ENCODE data around the gene DHCR7.

The DHCR7 gene

GRCh38 chr11:71406681-71407080 lies 41.5 kb downstream of the DHCR7 start:
- DNase-seq = no peak

DNA sequence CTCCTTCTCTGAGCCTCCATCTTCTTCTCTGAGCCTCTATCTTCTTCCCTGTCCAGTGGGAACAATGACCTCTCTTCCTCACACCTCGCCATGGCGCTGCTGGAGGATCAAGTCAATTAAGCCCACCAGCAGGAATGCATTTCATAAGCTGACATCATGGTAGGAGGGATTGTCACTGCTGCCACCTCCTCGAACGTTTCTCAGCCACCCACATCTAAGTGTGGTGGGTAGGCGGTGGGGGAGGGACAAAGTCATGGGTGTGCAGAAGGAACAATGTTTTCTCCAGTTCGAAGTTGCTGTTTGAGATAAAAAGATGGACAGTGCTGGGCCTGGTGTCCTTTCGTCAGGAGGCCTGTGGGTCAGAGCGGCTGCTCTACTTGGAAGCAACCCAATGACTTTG lies 44.0 kb downstream of the DHCR7 start:
- DNase-seq = no peak

GRCh38 chr11:71402878-71403277 lies 45.3 kb downstream of the DHCR7 start:
- DNase-seq = no peak

GRCh38 chr11:71400216-71400615 lies 48.0 kb downstream of the DHCR7 start:
- no peak for DNase-seq

DNA sequence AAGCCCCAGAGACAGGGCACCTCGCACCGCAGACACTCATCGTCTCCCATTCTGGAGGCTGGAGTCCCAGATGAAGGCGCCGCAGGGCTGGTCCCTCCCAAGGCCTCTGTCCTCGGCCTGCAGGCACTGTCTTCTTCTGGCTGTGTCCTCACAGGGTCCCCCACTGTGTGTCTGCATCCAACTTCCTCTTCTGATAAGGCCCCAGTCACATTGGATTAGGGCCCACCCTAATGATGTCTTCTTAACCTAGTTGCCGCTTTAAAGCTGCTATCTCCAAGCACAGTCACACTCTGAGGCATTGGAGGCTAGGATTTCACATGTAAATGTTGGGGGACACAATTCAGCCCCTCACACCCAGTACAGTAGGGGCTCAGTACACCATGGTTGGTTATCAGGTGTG lies 48.9 kb downstream of the DHCR7 start:
- no peak for DNase-seq

DNA sequence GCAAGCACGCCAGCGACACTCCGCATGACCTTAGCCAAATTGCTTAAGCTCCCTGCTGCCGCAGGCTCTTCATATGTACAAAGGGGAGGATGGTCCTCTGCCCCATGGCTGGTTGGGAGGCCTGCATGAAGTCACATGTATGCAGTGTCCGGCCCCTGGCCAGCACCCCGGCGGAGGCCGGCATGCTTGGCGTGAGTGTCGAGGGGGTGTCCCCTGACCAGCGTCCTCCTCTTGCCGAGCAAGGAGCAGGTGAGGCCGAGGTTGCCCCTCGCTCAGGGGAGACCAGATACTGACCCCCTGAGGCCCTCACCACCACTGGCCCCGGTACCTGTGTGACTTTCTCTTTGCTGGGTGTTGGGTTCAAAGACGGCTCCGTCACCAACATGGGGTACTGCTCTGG lies 50.2 kb downstream of the DHCR7 start:
- DNase-seq = no peak

GRCh38 chr11:71397331-71397860 lies 50.8 kb downstream of the DHCR7 start:
- DNase-seq = no peak

GRCh38 chr11:71396548-71397123 lies 51.6 kb downstream of the DHCR7 start:
- no peak for DNase-seq

DNA sequence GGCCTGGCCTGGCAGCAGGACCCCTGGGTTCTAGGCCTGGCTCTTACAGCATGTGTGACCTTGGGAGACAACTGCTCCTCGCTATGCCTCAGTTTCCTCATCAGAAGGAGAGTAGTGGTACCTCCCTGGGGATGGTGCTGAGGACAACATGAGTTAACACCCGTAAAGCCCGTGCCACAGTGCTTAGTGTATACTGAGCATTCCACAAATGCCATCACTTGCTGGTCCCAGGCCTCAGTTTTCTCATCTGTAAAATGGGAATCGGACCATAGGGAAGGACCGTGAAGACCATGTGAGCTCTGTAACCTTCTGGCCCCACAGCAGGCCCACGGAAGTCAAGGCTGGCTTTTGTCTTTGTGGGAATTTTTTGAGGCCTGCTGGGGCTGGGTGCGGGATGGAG lies 52.4 kb downstream of the DHCR7 start:
- no peak for DNase-seq

DNA sequence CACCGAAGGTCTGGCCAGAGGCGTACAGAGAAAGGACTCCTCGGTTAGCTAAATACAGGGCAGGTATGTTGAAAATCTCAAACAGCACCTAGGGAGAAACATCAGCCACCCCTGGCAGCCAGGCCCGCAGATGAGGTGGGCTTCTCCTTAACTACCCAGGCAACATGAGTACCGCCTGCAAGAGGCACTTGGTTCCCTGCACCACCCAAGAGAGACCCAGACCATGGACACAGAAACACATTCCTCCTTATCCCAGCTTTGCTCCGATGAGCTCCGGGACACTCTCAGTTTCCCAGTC lies 53.0 kb downstream of the DHCR7 start:
- DNase-seq = no peak

DNA sequence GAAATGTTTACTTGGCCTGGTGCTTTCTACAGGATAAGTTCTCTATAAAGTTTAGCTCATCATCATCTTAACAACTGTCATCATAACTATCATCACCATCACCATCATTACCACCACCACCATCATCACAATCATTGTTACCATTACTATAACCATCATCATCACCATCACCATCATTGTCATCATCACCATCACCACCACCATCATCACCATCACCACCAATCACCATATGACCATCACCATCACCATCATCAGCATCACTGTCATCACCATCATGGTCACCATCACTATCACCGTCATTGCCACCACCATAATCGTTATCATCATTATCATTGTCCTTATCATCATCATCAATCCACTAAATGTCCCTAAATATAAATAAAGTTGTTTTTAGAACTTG lies 54.9 kb downstream of the DHCR7 start:
- no peak for DNase-seq

DNA sequence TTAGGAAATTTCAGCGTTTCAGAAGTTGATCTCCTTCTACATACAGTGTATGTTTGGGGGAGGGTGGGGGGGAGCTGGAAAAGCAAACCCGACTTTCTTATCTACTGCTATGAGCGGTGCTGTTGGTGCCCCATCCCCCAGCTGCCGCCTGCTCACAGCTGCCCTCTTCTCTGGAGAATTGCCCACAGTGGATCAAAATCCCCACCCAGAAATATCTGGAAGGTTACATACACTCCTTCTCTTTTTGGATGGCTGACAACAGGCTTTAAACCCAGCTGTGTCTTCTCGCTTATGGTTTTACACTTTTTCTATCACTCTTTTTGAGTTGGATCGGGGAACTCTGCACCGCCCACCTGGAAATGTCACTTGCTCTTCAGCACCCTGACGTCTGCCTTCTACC lies 56.4 kb downstream of the DHCR7 start:
- DNase-seq = no peak

GRCh38 chr11:71391352-71391751 lies 56.8 kb downstream of the DHCR7 start:
- DNase-seq = no peak

DNA sequence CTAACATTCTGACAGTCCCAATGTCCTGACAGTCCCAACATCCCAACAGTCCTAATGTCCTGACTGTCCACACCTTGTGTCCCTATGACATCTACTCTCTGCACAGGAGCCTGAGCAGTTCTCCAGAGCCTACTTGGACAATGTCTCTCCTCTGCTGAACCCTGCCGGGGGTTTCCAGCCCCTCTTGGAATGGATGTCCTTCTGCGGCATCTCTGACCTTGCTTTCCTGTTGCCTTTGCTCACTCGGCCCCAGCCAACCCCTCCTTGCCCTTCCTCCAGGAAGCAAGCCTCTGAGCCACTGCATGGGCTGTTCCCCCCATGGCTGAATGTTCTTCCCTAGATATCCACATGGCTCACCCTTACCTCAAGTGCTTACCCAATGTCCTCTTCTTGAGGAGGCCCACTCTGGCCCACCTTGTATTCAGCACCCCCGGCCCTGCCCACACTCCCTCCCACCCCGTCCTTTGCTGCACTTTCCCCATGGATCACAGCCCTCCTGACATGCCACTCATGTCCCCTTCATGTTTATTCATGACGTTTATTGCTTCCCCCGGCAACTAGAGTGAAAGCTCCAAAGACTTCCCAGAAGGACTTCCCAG lies 59.5 kb downstream of the DHCR7 start:
- DNase-seq = no peak

DNA sequence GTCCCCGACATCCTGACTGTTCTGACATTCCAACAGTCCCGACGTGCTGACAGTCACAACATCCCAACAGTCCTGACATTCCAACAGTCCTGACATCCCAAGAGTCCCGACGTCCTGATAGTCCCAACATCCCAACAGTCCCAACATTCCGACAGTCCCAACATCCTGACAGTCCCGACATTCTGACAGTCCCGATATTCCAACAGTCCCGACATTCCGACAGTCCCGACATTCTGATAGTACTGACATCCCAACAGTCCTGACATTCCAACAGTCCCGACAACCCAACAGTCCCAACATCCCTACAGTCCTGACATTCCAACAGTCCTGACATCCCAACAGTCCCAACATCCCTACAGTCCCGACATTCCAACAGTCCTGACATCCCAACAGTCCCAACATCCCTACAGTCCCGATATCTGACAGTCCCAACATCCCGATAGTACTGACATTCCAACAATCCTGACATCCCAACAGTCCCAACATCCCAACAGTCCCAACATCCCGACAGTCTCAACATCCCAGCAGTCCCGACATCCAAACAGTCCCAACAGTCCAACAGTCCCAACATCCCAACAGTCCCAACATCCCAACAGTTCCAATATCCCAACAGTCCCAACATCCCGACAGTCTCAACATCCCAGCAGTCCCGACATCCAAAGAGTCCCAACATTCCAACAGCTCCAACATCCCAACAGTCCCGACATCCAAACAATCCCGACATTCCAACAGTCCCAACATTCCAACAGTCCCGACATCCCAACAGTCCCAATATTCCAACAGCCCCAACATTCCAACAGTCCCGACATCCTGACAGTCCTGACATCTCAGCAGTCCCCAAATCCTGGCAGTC lies 60.2 kb downstream of the DHCR7 start:
- no peak for DNase-seq

- DNase-seq = no peak
These were observed 61.0 kb downstream of the DHCR7 start for GRCh38 chr11:71387200-71387599.

DNA sequence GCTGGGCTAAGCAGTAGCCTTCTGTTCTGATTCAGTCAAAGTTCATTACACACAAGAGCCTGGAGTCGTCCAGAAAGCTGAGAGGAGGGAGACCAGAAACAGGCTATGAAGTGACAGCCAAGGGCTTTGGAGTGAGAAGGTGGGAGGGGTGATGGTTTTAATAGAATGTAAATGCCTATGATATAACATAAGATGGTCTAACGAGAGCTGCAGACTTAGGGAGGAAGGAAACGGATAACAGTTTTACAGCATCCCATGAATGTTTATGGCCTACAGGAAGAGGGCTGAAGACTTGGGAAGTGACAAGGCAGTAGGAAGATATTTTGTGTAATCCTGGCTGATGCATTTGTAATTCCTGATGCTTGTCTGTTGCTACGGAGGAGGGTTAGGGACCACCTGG lies 62.0 kb downstream of the DHCR7 start:
- no peak for DNase-seq

DNA sequence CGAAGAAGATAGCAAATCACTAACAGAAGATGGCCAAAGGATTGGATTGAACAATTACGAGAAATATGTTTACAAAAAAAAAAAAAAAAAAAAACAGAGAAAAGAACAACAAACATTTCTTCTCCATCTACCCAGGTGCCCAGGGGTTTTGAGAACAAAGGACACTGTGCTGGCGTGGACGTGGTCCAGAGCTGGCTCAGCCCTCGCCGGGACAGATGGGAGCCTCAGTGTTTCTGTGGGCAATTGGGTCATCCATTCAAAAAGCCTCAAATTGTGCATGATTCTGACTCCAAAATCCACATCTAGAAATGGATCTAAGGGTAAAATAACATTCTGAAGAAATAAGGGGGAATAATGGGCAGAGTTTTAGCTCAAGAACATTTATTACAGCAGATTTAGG lies 63.1 kb downstream of the DHCR7 start:
- DNase-seq = no peak

- DNase-seq = no peak
These were observed 63.6 kb downstream of the DHCR7 start for GRCh38 chr11:71384561-71384960.
